Stimulated activated CD8-positive, alpha-beta memory T cell treated with anti-CD3 and anti-CD28 coated beads, Interleukin-2, amount 100 ng/mL, for 48 hours (primary cell): ENCODE results near the gene CTNNA3.
"Not testable (repeated sequence)": the region's sequence is repeated elsewhere in the genome, so short reads cannot be mapped to it uniquely, and the experiment has no call there.

Experiments used
- DNase-seq, 2 donors: peaks; one replicate each; pipeline ENCODE4 v3.0.0-alpha.2; 2020; ENCODE audit warnings: low read depth in 2 of 2

The CTNNA3 gene

DNA sequence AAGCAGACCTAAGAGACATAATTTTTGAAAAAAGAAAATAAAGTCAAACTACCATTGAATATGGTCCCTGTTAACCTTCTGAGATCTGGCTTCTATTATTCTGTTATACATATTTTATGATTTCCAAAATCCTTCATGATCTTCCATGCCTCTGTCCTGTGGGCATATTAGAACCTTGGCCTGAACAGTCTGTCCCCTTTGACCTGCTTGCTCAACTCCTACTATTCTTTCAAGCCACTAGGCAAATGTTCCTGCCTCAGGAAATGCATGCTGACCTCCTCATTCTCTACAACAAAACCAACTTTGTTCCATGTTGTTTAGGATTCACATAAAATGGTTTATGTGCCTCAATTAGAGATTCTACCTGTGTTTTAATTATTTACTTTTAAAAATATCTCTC, 1315.0 kb downstream of the CTNNA3 start:
- no peak for DNase-seq

DNA sequence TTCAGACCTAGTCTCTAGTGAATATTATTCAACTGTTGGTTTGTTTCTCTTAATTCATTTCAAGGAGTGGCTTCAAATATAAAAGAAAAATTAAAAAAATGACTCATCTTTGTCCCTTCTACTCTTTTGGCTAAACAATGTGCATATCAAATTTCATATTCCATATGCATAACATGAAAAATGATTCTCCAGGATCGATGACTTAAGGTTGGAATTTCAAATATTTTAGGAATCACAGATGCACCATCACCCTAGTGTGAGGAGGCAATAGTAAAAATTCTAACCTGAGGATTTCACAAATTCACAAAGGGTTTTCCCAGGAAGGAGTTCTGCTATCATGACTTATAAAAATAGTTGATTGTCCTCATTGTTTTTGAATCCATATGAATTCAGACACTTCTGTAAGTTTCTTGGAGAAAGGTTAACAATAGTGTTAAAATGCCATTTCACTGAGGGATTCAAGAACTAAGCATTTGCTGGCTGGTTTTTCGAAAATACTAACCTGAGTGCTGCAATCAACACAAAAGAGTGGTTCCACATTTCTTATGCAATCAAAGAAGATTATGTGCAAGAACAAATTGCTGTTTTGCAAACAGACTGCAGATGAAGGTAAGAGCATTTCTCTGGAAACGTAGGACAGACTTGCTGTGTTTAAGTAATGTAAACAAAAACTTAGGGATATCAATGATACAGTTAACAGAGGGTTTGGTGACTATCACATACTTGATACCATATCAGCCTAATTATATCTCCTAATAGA, 1317.7 kb downstream of the CTNNA3 start:
- no peak for DNase-seq

DNA sequence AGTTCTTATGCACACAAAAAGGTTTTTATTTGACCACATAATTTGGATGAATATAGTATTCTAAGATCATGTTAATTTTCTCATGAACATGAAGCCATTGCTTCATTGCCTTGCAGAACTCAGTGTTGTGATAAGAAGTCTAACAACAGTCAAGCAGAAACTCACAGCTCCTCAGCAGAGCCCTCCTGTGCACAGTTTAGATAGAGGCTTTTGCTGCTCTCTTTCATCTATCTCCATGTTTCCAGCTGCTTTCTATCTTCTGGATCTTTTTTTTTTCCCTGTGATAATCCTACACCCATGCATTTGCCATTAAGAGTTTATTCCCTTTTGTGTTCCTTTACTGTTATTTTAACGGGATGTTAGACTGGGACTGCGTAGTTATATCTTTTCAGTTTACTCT, 1327.8 kb downstream of the CTNNA3 start:
- no peak for DNase-seq

DNA sequence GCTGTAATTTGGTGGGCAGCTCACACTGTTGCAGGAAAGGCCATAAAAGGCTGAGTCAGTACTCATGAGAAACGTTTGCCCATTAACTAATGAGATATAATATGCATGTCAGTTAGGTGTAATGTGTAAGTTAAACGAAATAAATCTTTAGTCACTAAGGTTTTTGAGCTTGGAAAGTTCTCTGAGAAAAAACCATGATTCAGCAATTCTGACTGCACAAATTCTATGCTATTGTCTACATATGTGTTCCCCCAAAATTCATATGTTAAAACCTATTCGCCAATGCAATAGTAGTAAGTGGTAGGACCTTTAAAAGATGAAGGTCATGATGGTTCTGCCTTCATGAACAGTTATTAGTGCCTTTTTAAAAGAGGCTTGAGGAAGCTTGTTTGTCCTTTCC, 1329.8 kb downstream of the CTNNA3 start:
- DNase-seq = no peak

DNA sequence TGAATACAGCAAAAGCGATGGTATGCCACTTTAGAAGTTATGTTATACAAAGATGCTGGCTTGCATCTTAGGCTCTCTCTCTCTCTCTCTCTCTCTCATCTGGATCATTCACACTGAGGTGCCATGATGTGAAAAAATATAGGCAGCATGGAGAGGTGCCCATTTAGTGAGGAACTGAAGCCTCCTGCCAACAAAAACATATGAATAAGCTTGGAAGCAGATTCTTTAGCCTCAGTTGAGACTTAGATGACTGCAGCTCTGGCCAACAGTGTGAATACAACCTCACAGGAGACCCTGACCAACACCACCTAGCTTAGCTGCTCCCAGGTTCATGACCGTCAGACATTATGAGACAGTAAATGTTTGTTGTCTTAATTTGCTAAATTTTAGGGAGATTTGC, 1330.3 kb downstream of the CTNNA3 start:
- no peak for DNase-seq

DNA sequence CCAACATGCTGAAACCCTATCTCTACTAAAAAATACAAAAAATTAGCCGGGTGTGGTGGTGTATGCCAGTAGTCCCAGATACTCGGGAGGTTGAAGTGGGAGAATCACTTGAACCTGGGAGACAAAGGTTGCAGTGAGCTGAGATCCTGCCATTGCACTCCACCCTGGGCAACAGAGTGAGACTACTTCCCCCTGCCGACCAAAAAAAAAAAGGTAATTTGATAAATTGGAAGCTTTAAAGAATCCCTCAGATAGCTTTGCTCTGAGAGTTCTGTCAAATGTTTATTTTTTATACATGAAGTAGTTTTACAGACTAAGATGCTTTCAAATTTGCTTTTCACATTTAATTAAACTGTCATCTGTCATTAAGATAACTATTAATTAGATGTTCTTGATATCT, 1333.5 kb downstream of the CTNNA3 start:
- no peak for DNase-seq

DNA sequence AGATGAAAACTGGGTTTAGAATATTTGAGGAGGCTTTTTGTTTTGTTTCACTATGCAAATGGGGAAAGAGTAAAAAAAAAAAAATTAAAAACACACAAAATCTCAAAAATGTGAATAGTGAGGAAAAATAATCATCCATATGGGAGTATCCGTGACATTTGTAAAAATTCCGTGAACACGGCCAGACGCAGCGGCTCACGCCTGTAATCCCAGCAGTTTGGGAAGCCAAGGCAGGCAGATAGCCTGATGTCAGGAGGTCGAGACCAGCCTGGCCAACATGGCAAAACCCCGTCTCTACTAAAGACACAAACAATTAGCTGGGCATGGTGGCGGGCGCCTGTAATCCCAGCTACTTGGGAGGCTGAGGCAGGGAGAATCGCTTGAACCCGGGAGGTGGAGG, 1342.2 kb downstream of the CTNNA3 start:
- not testable (repeated sequence) for DNase-seq

DNA sequence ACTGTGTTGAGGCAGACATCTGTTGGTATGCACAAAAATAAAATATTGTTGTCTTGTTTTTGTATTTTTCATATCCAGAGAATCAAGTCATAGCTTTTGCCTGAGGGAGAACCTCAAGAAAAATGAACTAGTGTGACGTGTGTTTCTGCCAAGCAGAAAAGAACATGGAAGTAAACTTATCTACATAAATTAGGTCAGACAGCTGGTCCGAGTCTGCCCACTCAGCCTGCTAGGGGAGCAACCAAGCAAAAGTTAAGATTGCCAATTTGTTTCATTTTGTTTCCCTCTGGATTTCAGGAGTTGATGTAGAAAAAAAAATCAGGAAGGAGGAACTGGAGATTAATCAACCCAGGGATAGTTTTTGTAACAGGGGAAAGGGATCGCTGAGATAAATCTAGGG, 1342.6 kb downstream of the CTNNA3 start:
- no peak for DNase-seq

DNA sequence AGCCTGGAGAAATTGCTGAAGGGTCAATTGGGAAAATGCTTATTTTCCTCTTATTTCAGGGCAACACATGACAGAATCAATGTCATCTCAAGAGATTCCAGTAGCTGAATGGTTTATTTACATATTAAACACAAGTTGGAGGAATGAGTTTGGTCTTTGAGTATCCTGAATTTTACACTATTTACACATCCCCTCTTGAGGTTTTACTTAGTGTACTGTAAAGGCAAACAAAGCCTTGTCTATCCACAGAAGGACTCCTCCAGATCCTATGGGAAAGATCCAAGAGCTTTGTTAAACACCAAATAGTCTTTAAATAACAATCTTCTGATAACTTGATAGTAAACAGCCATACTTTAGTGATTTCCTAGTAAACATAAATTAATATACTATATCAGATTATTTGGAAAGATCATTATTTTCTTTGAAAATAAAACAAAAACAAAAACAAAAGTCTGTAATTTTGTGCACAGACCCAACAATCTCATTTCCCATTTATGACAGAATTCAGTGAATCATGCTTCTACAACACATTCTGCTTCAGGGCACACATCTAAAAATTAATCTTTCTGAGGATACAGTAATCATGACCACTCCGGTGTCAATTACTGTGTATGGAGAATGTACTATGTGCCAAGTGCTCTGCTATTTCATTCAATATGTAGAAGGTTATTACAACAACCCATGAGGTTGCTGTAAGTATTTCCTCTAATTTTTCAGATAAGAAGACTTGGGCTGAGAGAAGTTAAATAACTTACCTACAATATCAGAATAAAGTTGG, 1345.2 kb downstream of the CTNNA3 start:
- no peak for DNase-seq

DNA sequence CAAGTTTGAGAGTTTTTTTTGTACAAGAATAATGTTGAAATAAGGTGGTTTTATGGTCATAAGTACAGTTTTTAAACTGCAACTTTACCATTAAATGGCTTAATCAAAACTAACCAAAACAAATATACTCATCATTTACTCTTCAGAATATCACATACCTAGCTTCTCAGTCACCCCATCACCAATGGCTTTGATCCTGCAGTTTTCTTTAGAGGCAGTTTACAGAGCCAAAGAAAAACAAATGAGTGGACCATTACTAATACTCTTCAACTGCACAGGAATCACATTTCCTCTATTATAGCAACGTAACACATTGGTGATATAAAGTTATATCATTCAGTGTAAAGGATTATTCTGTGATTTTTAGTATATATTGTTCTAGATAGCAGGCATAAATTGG, 1346.3 kb downstream of the CTNNA3 start:
- DNase-seq = no peak

DNA sequence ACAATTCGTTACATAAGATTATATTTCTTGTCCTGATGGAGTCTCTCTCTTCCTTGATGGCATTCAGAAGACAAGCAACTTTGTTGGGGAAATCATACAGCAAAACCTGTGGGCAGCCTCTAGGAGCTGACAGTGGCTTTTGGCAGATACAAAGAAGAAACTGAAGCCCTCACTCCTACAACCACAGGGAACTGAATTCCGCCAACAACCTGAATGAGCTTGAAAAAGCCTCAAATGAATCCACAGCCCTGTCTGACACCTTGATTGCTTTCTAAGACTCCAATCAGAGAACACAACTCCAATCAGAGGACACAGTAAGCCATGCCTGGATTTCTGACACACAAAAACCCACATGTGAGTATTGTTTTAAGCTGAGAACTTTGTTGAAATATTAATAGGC, 1346.9 kb downstream of the CTNNA3 start:
- DNase-seq = no peak

DNA sequence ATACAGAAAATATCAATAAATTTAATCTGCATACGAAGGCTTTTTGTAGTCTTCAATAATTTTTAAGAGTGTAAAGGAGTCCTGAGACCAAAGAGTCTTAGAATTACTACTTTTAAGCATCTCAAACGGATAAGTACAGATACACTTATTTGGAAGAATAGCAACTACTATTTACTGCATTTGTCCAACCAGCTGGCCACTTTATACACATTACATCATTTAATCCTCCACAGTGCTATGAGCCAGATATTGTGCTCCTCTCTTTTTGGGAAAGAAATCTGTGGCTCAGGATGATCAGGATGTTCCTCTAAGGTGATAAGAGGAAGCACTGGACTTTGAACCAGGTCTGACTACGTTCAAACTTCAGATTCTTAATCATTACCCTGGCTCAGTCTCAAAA, 1358.8 kb downstream of the CTNNA3 start:
- no peak for DNase-seq

DNA sequence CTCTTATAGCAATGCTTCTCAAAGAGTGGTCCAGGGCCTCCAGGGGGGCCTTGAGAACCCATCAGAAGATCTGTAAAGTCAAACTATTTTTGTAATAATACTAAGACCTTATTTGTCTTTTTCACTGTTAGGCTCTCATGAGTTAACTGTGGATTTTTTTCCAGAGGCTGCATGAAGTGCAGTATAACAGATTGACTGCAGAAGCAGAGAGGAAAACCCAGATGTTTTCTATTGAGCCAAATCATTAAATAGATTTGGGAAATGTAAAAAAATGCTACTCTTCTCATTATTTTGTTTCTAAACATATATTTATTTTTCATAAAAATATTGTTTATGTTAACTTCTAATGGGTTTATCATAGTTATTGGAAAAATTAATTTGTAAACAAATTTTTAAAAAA, 1359.2 kb downstream of the CTNNA3 start:
- no peak for DNase-seq

DNA sequence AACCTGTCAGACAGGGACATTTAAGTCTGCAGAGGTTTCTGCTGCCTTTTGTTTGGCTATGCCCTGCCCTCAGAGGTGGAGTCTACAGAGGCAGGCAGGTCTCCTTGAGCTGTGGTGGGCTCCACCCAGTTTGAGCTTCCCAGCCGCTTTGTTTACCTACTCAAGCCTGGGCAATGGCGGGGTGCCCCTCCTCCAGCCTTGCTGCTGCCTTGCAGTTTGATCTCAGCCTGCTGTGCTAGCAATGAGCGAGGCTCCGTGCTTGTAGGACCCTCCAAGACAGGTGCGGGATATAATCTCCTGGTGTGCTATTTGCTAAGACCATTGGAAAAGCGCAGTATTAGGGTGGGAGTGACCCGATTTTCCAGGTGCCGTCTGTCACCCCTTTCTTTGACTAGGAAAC, 1360.2 kb downstream of the CTNNA3 start:
- not testable (repeated sequence) for DNase-seq

DNA sequence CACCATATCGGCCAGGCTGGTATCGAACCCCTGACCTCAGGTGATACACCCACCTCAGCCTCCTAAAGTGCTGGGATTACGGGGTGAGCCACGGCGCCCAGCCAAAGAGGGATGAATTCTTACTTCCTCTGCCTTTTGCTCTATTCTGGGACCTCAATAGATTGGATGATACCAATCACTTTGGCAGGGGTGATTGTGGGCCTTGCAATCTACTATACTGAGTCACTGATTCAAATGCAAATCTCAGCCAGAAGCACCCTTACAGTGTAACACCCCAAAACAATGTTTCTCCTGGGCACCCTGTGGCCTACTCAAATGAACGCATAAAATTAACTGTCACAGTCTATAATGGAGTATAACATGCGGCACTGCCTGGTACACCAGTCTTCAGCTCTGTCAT, 1366.8 kb downstream of the CTNNA3 start:
- DNase-seq = no peak

DNA sequence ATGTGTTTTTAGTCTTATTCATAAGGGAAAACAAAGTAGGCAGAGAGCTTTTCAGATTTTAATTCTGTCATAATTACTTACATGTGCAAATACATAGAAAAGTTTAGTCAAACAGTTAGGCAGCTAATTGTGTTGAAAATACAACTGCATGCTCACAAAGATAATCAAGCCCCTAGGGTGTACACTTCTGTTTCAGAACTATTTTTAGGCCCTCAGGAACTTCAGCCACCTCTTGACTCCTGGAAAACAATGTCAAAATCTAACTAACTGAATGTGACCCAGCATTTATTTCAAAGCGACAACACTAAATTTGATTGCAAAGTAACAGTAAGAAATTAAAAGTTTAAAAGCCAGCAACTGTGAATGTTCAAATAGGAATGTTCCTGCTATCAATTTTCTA, 1369.1 kb downstream of the CTNNA3 start:
- no peak for DNase-seq

DNA sequence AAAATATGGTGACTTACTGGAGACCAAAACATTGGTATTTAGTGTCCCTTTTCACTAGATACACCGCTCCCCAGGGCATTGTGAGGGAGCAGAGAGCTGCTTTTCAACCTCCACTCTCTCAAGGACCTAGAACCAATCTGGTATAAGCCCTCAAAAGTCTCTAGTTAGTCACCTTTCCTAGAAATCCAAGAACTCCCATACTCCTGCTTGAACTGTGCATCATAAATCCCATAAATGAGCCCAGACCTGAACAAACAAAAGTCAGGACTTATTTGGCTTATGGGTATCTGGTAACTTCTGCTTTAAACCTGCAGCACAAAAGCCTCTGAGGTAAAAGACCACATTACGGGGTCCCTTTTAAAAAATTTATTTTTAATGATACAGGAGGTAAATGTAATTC, 1373.2 kb downstream of the CTNNA3 start:
- no peak for DNase-seq

DNA sequence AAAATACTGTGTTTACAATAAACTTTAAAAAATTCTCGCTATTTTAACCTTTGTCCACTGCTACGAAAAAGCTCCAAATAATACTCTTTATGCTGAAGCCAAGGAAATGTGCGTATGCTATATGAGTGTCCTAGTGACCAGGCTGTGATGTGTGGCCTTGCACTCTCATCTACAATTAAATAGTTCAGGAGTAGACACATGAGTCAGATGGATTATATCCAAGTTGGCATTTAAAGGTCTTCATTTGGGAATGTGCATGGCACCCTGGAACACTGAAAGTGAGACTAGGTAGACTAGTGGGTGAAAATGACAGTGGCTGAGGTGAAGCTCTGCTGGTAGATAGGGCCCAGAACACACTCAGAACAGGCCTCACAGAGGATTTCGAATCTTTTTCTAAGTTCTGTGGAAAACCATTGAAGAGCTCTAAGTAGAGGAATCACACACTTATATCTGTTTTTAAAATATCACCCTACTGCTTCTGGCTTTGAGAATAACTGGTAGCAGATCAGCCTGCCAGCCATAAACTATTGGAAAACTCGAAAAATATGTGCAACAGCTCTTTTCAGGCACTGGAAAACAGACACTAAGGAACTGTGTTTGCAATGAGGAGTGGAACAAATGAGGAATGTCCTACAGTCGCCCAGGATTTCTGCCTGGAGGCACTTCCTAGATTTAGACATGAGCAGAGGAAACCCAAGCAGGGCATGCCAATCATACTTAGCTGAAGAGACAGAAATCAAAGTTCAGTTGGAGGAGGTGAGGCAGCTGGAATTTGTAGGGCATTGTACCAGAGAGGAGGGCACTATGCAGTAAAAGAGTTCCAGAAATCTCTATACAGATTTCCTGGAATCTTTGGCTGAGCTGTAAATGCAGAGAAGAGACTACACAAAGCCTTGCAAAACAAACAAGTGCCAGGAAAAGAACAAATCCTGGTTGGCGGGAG, 1374.0 kb downstream of the CTNNA3 start:
- DNase-seq = no peak

DNA sequence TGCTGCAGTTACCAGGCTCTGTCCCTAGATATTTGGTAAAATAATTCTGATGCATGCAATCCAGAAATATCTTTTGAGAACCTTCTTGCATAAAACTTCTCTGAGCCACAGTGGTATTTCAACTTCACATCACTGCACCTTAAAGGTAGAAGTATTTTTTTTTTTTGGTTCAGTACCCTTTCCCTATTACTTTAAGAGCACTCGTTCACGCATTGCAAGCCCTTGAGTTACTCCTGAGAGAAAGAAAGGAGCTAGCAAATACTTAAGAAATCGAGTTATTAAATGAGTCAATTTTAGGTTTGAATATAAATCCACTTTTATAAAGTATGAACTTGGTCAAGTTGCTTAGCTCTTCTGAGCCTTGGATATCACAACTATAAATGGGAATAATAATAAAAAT, 1377.2 kb downstream of the CTNNA3 start:
- no peak for DNase-seq

DNA sequence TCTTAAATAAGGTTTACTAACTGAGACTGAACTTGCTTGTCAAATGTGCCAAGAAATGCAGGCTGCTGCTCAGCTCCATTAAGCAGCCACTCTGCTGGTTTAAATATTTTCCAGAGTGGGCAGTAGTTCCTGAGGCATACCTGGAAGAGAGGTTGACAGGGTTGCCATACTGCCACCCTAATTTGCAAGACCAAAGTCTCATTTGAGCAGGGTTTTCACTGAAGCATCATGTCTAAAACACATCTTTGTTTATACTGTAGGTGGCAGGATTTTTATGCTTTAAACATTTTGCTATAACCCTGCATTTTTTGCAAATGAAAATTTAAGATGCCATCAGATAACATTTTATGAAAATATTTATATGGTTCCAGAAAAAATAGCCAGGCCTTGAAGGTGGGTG, 1388.2 kb downstream of the CTNNA3 start:
- DNase-seq = no peak

DNA sequence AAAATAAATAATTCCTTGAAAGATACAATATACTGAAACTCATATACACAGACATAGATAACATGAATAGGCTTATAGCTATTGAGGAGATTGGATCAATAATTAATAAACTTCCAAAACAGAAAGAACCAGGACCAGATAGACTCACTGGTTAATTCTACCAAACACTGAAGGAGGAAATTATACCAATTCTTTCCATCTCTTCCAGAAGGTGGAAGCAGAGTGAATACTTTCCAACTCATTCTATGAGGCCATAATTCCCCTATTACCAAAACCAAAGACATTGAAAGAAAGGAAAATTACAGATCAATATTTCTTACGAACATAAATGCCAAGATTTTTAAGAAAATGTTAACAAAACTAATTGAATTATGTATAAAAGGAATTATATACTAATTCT, 1394.9 kb downstream of the CTNNA3 start:
- no peak for DNase-seq

DNA sequence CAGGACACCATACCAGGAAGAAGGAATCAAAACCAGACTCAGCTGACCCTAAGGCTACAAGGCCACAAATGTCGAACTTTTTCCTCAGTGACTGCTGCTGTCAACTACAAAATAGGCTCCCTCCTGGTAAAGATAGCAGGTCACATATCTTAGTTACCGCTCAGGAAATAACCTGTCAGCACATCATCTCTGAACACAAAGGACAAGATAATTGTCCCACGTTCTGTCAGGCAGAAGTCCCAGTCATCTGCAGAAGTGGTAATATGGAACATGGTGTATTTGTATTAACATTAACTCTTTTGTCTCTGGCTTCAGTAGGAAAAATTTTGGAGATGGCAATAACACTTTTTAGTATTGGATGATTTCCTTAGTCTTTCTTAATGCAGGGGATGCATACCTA, 1400.4 kb downstream of the CTNNA3 start:
- no peak for DNase-seq
